ENCODE measurements around the gene ZNF319.

Gene ZNF319

GRCh38 chr16:58001781-58002415, 1.4 kb upstream of the ZNF319 start:
- peaks cover 14% of the 10 kb centered on the region for H3F3A ChIP-seq (ENCODE audit: insufficient read depth, low read length)
- DNase-seq = no peak
- no peak overlapping the region for H3K27ac ChIP-seq (ENCODE audit: low read length)
- H2AFZ ChIP-seq (ENCODE audit: low read length) = peak overlapping the region; percentile 100; the same call in 1 of the 2 replicates
- H3K36me3 ChIP-seq (replicated peaks; ENCODE audit: insufficient read depth, low read length) = no peaks in the 10 kb centered on the region
- peaks cover 16% of the 10 kb centered on the region for H3K4me1 ChIP-seq (ENCODE audit: low read length)
- peak overlapping the region; percentile 100 for H3K4me2 ChIP-seq (ENCODE audit: low read depth, low read length)
- TF ChIP-seq EZH2phosphoT487 (IDR thresholded peaks at IDR 0.05; ENCODE audit: low read length) (no peak), EZH2 (optimal IDR thresholded peaks at IDR 0.05; ENCODE audit: low read depth, low read length) (no peak)
- no peaks in the 10 kb centered on the region for H3K9me3 ChIP-seq (replicated peaks; ENCODE audit: insufficient read depth, low read length)
- H3K9ac ChIP-seq (ENCODE audit: low read length) = peak overlapping the region; percentile 83; the same call in 1 of the 2 replicates
- H3K4me3 ChIP-seq (ENCODE audit: low read length) = peak overlapping the region; percentile 99
- H3K9me2 ChIP-seq (replicated peaks; ENCODE audit: insufficient read depth, low read length) = no peaks in the 10 kb centered on the region
- H4K20me1 ChIP-seq (ENCODE audit: insufficient read depth, low read length) = no peaks in the 10 kb centered on the region
- peaks cover 15% of the 10 kb centered on the region for H3K79me2 ChIP-seq (ENCODE audit: low read length)
- H3K27me3 ChIP-seq (replicated peaks; ENCODE audit: insufficient read depth, low read length) = no peaks in the 10 kb centered on the region

GRCh38 chr16:58000706-58001676, 519 bp upstream of the ZNF319 start, which contains the start of gene USB1:
USB1 (plus strand) TSS chr16:58001407; CDS start chr16:58001484, 77 bp downstream.
- H2AFZ ChIP-seq (ENCODE audit: low read length) = peak within 1 kb of the TSS; percentile 100
- TF ChIP-seq EZH2 (optimal IDR thresholded peaks at IDR 0.05; ENCODE audit: low read depth, low read length) (no peak), CTCF (IDR thresholded peaks at IDR 0.05; ENCODE audit: low read length) (peak; percentile 46), EZH2phosphoT487 (IDR thresholded peaks at IDR 0.05; ENCODE audit: low read length) (no peak)
- no peaks in the 10 kb centered on the region for H3K9me3 ChIP-seq (replicated peaks; ENCODE audit: insufficient read depth, low read length)

GRCh38 chr16:57999366-57999970, 1.0 kb downstream of the ZNF319 start:
- Histone ChIP-seq H3K9me3 (replicated peaks; ENCODE audit: insufficient read depth, low read length) (no peaks in the 10 kb centered on the region), H3K4me3 (ENCODE audit: low read length) (peak overlapping the region; percentile 61), H3F3A (ENCODE audit: insufficient read depth, low read length) (peaks cover 14% of the 10 kb centered on the region), H3K4me2 (ENCODE audit: low read depth, low read length) (peak overlapping the region; percentile 98), H3K9me2 (replicated peaks; ENCODE audit: insufficient read depth, low read length) (no peaks in the 10 kb centered on the region), H2AFZ (ENCODE audit: low read length) (peak overlapping the region; percentile 91), H3K9ac (ENCODE audit: low read length) (peak overlapping the region; percentile 86), H3K27ac (ENCODE audit: low read length) (peak overlapping the region; percentile 31; the same call in 1 of the 2 replicates), H4K20me1 (ENCODE audit: insufficient read depth, low read length) (no peaks in the 10 kb centered on the region; the same call in 1 of the 2 replicates), H3K27me3 (replicated peaks; ENCODE audit: insufficient read depth, low read length) (no peaks in the 10 kb centered on the region), H3K79me2 (ENCODE audit: low read length) (peaks cover 15% of the 10 kb centered on the region), H3K4me1 (ENCODE audit: low read length) (peaks cover 19% of the 10 kb centered on the region), H3K36me3 (replicated peaks; ENCODE audit: insufficient read depth, low read length) (no peaks in the 10 kb centered on the region)
- peak; percentile 36 for DNase-seq
- TF ChIP-seq EZH2phosphoT487 (IDR thresholded peaks at IDR 0.05; ENCODE audit: low read length) (no peak), EZH2 (optimal IDR thresholded peaks at IDR 0.05; ENCODE audit: low read depth, low read length) (no peak), CTCF (IDR thresholded peaks at IDR 0.05; ENCODE audit: low read length) (no peak; the same call in 1 of the 2 replicates)

More at GRCh38 chr16:58000706-58001676, 519 bp upstream of the ZNF319 start, which contains the start of gene USB1:
- Histone ChIP-seq H3K4me1 (ENCODE audit: low read length) (peaks cover 16% of the 10 kb centered on the region), H3K4me2 (ENCODE audit: low read depth, low read length) (peak within 1 kb of the TSS; percentile 100), H3K9me2 (replicated peaks; ENCODE audit: insufficient read depth, low read length) (no peaks in the 10 kb centered on the region), H3K27ac (ENCODE audit: low read length) (peak within 1 kb of the TSS; percentile 74; the same call in 1 of the 2 replicates), H3K4me3 (ENCODE audit: low read length) (peak within 1 kb of the TSS; percentile 99), H3K79me2 (ENCODE audit: low read length) (peaks cover 15% of the 10 kb centered on the region), H3K27me3 (replicated peaks; ENCODE audit: insufficient read depth, low read length) (no peaks in the 10 kb centered on the region), H3F3A (ENCODE audit: insufficient read depth, low read length) (peaks cover 14% of the 10 kb centered on the region), H3K9ac (ENCODE audit: low read length) (peak within 1 kb of the TSS; percentile 83), H3K36me3 (replicated peaks; ENCODE audit: insufficient read depth, low read length) (no peaks in the 10 kb centered on the region), H4K20me1 (ENCODE audit: insufficient read depth, low read length) (no peaks in the 10 kb centered on the region)
- DNase-seq = peak; percentile 91
